HS-27A (cell line): ENCODE measurements around the gene NINJ1.

Experiments used
- DNase-seq: peaks from one replicate; pipeline ENCODE4 v3.0.0-alpha.2; 2012; ENCODE audit warnings: low read depth, missing footprints

The NINJ1 gene

DNA sequence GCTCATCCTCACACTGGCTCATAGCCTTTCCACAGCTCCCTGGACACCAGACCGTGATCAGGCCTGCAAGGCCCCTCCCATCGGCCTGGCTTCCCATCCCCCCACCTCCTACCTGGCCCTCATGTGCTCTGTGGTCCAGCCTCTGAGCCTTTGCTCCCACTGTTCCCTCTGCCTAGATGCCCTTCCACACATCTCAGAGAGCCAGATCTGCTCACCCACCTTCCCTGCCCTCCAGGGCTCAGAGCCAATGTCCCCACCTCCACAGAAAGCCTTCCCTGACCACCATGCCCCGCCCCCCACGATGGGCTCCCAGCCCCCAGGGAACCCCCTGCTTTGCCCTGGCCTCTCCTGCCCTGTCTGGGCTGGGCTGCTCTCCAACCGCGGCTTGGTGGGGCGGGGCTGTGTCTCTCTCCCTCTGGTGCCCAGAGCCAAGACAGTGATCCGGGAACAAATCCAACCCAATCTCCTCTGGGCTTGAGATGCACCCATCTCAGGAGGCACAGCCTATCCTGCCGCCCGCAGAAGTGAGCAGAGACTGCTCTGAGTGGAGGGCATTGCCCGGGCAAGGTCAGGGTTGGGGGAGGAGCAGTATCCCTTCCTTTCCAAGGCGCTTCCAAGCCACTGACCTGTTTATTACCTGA is 1.6 kb downstream of the NINJ1 start:
- no peak for DNase-seq

DNA sequence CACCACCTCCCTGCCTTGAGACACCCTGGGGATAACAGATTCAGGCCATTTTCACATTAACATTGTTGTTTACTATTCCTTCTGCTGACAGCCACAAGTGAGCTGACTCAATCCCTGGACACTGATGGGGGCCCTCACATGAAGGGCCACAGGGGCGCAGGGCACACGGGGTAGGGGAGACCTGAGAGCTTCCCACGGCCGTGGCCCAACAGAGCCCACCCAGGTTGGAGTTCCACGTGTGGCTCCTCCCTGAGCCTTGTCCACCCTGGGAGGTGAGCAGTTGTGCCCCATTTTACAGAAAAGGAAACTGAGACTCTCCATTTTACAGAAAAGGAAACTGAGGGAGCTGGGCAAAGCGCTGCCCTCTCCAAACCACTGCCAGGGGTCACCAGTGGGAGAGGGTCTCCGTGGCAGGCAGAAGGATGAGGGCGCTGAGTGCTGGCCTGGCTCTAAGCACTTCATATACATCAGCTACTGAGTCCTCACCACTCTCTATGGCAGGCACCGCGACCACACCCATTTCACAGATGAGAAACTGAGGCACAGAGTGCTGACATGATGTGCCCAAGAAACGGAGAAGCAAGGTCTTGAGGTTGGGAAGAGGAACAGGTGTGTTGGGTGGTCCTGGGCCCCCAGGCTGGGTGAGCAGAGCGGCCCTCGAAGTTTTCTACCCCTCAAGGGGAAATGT is 2.3 kb downstream of the NINJ1 start:
- DNase-seq, result no peak

DNA sequence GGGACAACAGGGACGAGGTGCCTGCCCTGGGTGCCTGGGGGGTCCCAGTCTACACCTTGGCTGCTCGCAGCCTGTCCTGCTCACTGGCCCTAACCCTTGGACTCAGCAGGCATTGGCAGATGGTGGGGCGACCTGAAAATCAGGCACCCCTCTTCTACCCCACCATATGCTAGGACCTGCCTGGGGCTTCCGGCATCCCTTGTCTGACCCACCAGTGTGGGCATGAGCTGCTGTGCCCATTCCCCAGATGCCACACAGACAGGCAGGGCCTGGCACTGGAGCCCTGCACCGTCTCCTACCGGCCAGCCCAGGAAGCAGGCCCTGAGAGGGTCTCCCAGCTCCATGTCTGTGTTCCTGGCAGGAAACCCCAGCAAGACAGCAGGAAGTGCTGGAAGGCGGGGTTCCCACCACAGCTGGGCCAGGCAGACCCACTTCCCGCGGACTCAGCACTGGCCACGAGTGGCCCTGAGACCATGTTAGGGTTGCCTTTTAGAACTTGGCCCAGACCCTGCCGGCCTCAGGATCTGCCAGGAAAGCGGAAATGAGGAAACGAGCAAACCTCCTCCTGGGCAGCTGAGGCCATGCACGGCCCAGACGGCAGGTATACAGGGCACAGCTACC is 3.1 kb downstream of the NINJ1 start:
- no peak for DNase-seq

DNA sequence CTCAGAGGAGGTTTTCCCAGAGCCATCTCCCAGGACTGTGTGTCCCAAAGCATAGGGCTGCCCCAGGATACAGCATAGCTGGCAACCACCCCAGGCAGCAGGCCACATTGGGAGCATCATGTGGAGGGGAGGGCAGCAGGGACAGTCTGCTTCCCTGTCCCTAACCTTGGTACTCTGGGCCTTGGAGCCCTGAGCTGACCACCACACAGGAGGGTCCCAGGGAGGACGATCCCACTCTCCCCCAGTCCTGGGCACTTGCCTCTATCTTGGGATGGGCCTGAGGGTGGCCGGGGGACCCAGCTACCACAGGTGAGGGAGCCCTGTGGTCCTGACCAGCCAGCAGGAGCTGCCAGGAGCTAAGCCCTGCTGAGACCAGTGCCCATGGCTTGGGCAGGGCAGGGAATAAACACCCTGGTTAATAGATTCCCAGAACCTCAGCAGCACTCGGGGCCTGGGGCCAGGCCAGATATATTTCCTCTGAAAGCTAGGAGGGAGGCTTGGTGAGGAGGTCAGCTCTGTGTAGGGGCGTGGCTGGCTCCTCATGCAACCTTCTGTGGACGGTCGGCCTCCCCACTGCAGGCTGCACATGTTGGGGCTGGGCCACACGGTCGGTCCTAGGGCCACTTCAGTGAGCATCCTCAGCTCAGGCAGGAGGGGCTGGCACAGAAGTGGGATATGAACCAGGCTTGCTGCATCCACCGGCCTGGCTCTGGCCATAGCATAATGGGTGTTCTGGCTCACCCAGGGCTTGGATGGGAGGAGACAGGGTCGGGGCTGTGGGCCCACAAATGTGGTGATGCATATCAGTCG is 4.2 kb downstream of the NINJ1 start:
- DNase-seq, result no peak

DNA sequence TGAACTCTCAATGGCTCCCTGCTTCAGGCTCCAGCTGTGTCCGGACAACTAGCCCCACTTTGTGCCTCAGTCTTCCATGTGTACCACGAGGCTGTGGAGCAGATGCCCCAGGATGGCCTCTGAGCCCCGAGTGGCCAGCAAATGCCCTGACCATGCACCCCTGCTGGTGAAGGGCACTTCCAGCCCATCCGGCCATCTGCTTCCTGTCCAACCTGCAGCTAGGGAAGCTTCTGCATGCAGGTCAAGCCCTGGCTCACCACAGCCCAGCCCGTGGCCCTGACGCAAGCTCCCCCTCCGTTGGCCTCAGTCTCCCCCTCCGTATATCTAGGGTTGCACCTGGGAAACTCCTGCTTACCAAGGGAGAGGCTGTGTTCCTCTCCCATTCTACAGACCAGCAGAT is 4.8 kb downstream of the NINJ1 start:
- DNase-seq, result no peak

DNA sequence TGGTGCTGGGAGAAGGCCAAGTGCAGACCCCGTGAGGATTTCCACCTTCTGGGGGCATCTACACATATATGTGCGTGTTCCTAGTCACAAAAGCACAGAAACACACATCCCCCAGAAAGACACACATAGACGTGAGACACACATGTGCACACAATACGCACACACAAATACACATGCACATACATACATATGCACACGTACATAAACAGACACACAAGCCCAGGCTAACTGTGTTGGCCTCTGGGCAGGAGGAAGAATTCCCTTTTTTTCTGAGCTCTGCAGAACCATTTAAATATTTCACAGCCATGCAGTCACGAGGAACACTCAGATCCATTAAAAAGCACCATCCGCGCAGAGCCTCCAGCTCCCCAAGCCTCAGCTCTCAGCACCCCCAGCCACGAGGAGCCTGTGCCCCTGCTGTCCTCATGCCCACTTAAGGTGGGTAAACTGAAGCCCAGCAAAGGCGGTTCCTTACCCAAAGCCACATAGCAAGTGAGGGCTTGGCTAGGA is 5.3 kb downstream of the NINJ1 start:
- DNase-seq, result no peak

DNA sequence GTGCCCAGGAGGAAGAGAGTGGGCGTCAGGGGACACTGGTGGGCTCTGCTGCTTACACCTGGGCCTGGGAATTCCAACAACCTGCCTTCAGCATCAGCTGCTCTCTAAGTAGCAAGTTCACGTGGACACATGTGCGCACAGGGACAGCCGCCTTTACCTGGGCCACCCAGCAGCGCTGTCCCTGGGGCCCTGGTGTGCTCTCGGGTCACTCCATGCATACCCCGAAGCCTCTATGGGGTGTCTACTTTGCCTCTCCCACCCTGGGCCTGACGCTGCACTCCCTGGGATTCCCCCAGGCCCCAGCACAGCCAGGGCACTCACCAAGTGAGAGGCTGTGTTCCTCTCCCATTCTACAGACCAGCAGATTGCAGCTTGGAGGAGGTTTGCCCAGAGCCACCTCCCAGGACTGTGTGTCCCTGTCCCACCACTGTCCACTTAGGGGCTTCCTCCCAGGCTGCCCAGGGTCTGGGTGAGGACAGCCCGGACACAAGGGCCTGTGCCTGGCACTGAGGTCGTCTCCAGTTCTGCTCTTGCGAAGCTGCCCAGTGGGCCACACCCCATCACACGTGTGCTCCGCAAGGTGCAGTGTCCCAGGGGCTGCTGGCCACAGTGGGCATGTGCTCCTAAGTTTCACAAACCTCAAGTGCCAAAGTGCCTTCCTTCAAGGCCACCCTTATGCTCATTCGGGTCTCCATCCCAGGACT is 5.9 kb downstream of the NINJ1 start:
- no peak for DNase-seq

DNA sequence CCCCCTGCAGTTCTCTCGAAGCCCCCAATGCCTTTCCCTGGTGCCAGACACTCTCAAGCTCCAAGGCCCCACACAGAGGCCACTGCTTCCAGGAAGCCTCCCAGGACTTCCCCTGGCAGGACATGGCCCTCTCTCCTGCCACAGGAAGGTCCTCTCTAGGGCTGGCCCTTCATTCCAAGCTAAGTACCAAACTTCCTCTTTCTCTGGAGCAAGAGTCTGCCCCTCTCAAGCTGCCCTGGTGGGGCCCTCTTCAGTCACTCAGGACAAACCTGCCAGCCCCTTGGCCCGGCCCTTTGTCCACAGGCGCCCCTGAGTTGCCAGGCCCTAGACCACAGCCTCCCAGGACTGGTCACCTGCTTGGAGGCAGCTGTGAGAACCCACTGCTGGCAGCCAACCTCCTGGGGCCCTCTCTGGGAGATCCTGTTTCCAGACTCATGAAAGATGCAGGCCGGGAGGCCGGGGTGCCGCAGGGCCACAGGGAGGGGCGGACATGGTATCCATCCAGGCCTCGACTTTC is 6.6 kb downstream of the NINJ1 start:
- DNase-seq, result no peak

DNA sequence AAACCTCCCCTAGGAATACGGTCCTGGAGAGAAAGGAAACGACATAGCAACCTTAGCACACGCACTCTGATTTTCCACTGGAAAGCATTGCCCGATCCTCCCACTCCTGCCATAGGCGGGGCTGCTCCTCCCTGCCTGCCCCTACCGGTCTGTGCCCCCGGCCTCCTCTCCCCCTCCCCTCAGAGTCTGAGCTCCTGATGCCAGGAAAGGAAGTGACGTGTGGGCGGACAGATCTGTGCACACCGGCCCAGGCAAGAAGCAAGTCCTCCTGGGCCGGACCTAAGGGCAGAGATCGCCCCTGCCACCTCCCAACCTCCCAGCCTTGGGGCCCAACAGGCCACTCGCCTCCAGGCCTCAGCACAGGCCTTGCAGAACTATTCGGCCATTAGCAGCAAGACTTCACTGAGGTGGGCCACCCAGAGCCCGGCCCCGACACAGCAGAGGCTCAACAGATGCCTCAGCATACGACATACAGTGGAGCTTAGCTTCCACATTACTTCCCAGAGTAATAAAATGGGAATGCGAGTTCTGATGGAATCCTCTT is 7.2 kb downstream of the NINJ1 start:
- DNase-seq, result no peak

DNA sequence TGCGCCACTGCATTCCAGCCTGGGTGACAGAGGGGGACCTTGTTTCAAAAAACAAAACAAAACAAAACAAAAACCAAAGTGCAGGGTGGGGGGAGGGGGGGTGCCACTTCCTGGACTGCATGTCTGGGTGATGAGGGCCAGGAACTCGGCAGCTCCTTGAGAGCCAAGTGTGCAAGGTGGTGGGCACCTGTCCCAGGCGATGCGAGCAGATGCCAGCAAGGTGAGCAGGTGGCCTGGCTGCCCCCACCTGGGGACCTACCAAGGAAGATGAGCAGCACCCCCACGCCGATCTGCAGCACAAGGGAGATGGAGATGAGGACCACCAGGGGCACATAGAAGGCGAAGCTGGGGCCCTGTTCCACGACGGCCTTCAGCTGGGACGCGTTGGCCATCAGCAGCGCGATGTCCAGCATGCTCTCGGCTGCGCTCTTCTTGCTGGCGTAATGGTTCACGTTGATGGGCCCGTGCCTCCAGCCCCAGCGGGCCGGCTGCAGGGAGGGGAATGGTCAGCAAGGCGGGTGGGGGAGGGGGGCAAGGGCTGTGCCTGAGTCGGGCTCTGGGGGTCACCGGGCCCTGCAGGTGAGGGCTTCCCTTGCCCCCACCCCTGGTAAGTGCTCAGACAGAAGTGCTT is 7.8 kb downstream of the NINJ1 start:
- no peak for DNase-seq

DNA sequence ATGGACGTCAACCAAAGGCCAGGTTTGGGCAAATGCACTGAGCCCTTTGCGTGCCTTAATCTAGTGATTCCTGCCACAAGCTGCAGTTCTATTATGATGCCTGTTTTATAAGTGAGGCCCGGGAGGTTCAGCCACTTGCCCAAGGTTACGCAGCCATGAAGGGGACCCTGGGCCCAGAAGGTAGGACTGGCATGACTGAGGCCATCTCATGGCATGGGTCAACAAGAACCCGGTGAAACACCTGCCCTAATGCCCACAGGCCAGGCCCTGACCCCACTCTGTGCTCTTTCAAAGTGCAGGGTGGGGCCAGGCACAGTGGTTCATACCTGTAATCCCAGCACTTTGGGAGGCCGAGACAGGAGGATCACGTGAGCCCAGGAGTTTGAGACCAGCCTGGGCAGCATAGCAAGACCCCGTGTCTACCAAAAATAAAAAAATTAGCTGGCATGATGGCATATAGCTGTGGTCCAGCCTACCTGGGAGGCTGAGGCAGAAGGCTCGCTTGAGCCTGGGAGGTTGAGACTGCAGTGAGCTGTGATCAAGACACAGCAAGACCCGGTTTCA is 8.6 kb downstream of the NINJ1 start:
- DNase-seq, result no peak

DNA sequence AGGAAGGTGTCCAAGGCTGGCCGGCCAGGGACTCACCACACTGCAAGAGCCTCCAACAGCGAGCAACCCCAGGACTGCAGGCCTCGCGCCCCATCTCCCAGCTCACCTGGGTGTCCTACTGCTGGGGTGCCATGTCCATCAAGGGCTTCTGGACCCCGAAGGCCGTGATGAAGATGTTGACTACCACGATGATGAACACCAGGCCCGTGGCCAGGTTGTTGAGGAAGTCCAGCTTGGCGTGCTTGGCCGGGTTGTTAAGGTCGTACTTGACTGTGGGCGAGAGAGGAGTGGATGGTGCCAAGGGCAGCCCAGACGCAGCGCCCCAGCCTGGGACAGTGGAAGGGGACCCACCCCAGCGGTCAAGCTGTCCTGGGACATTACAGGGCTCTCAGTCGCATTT is 9.3 kb downstream of the NINJ1 start:
- no peak for DNase-seq

DNA sequence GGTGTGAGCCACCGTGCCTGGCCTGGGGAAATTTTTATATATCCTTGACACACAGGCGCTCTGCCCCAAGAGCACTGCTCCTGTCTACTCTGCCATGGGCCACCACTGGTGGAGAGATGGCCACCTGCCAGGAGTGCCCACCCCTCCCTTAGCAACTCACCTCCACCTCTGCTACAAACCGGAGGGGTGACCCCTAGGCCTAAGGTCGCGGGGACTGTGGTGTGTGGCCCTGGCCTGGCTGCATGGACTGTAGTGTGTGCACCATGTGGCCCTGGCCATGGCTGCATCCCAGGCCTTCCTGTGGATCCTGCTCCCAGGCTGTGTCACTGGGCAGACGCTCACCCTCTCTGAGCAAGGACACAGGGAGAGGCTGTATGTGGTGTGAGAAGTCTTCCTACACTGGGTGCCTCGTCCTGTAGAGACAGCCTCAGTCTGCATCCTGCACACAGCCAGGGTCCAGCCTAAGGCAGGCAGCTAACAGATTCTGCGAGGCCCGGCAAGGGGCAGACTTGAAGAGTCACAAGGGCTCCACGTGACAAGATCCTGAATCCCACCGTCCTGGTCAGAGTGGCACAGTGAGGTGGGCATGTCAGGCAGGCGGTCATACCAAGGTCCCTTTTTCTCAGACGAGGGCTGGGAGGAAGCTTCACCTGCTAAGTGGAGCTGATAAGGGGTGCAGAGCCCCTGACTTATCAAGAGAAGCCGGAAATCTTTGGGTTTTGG is 10.3 kb downstream of the NINJ1 start:
- no peak for DNase-seq

DNA sequence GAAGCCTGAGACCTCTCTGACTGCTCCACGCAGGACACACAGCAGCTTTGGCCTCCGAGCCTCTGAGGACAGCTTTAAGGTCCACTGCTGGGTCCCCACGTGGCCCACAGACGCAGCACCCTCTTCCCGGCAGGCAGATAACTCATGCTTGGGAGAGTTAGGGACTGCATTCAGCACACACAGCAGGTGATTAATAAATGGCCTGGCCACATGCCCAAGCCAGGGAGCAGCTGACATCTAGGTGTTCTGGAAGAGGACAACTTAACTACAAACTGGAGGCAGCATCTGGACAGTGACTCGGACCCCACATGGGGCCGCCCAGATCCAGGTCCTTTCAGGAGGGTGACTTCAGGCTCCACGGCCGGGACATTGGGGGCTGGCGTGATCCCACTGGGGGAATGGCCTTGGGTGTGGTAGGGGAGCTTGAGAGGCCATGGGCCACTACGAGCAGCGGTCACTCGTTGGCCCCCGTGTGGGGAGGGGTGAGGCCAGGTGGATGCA is 11.3 kb downstream of the NINJ1 start:
- no peak for DNase-seq

DNA sequence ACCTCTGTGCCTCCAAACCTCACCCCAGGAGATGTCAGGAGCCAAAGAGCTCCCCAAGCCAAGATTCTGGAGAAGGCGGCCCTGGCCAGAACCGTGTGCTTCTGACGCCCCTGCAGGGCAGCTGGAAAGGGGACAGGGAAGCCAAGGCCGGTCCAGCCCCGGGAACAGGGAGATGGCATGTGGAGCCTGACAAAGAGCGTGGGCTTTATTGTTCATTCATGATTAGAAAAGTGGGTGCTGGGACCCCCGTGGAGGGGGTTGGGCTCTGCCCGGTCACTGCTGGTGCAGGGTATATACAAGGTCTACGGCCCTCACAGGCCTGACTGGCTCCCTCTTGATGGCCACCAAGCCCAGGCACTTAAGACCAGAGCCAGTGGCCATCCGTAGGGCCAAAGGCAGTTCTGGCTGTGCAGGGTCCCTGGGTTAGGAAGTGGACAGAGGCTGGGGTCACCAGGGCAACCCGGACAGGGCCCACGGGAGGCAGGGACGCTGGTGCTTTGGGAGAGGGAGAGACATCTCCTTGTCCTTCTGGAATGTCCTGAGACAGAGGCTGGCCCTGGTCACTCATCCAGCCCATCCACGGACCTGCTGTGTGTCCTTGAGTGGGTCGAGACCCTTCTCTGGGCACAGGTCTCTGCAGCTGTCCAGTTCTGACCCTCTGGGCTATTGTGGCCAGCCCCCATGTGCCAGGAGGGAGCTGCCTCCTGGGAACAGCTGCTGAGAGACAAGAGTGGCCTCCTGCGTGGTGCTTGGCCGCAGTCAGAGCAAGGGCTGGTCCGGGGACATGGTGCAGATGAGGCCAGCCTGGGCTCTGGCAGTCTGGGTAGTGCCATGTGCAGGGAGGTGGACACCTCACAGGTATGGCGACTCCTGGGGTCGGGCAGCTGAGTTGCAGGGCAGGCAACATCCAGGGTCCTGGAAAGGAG is 12.5 kb downstream of the NINJ1 start:
- DNase-seq, result no peak

DNA sequence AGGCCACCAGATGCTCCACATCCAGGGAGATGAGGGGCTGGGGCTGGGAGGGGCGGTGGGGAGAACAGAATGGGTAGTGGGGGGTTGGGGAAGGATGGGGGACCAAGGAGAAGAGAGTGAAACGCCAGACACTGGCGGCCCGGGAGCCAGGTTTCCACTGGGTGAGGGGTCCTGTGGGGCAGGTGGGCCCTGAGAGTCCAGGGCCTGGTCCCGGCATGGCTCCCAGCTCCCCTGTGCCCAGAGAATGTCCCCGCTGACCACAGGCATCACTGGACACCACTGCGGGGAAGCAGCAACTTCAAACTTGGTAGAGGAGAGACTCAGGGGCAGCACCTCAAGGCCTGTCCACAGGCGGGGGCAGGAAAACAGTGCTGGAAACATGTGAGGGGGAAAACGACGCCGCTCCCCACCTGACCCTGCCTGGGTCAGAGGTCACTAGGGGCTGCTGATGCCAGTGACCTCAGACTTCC is 13.2 kb downstream of the NINJ1 start:
- DNase-seq, result no peak

DNA sequence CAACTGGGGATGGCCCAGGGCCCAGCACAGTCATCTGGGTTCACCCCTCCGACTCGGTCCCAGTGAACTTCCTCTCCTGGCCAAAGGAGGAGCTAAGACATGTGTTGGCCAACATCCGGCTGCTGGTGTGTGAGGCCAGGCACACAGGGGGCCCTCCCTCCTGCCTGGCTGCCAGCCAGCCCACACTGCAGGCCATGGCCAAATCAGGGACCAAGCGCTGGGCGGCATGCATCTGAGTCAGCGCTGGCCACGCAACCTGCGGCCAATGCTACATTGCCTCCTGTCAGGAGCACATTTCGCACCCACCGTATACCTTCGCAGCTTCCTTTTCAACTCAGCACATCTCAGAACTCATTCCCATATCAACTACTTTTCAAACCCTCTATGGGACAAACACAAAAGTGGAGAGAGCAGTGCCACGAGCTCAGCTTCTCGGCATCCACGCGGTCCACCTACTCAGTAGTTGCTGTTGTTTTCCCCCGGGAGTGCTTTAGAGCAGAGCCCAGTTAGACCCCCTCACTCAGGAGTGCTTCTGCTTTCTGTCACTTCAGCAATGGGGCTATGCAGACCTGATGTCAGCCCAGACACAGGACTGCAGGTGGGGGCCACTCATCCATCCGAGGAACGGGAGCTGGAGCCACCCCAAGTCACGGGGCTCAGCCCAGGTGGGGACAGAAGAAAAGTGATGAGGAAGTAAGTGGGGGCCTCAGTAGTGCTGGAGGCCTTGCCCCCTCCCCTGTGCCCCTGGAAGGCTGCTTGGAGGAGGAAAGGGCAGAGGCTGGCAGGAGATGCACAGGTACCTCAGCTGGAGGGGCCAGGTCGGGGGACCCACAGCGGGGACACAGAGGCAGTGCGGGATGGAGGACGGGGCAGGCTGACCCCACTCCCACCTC is 13.9 kb downstream of the NINJ1 start:
- DNase-seq, result peak; percentile 73

DNA sequence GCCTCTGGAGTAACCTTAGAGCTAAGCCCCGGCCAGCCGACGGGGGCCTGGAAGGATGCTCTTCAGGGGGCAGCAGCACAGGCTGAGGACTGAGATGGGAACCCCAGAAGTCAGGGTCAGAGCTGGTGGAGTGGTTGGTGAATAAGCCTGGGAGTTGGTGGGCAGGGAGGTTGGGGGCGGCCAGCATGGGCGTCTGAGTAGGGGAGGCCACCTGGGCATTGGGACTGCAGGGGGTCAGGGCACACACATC is 14.4 kb downstream of the NINJ1 start:
- DNase-seq, result no peak
